Activated CD8-positive, alpha-beta T cell treated with anti-CD3 and anti-CD28 coated beads for 36 hours (primary cell): ENCODE measurements around the gene MCM5. TPM values are rescaled to one million over a fixed set of nuclear protein-coding genes. Genes with fewer than 3 reads are reported as not detected.
A peak's percentile ranks its signal among the peaks of the same experiment; 100 is the strongest.

Experiments used
- ATAC-seq: fragments of 200-7000 bp; cut with Tn5 transposase; one replicate; pipeline ENCODE4 v1.10.0; 2021; ENCODE audit warnings: mild to moderate bottlenecking, moderate library complexity
- CTCF ChIA-PET: fragments of 350-600 bp; sonication (Branson Sonifier 250); formaldehyde crosslinking; loops from one replicate; lab custom pipeline; 2021; ENCODE audit warnings: antibody characterized with exemption; lab: Charles Lee
- POLR2A ChIA-PET: fragments of 350-600 bp; sonication (Branson Sonifier 250); formaldehyde crosslinking; loops from one replicate; lab custom pipeline; 2021; ENCODE audit warnings: antibody characterized with exemption; lab: Charles Lee
- DNase-seq: peaks from one replicate; pipeline ENCODE4 v3.0.0-alpha.2; 2020
- H3K27ac Mint-ChIP-seq: one replicate; pipeline ENCODE4 v1.8.0; 2021; ENCODE audit warnings: mild to moderate bottlenecking, mixed read lengths
- H3K27me3 Mint-ChIP-seq: one replicate; pipeline ENCODE4 v1.8.0; 2021; ENCODE audit warnings: mixed read lengths
- H3K36me3 Mint-ChIP-seq: one replicate; pipeline ENCODE4 v1.8.0; 2021; ENCODE audit warnings: low read depth, mixed read lengths
- H3K4me1 Mint-ChIP-seq: one replicate; pipeline ENCODE4 v1.8.0; 2021; ENCODE audit warnings: low read depth, mixed read lengths
- H3K4me3 Mint-ChIP-seq: one replicate; pipeline ENCODE4 v1.8.0; 2021; ENCODE audit warnings: mild to moderate bottlenecking, moderate library complexity, mixed read lengths
- H3K9me3 Mint-ChIP-seq: one replicate; pipeline ENCODE4 v1.8.0; 2021; ENCODE audit warnings: mixed read lengths
- intact Hi-C: fragments of 100-400 bp; cut with micrococcal nuclease; formaldehyde crosslinking; loops from one replicate; pipeline ENCODE4 v1.10.0; 2022
- total RNA-seq, 2 experiments: library from RNA; stranded (reverse); gene quantifications; one replicate each; pipeline ENCODE4 v1.2.3, GENCODE V29; 2021
- TF ChIP-seq, protein P1 (sequence below): fragments of 200-600 bp; IDR thresholded peaks from one replicate; pipeline ENCODE4 v1.8.0; 2022; ENCODE audit warnings: antibody characterized with exemption, mild to moderate bottlenecking

The MCM5 gene
- total RNA-seq, 2 experiments from 2014 or later: 318 to 319 TPM

DNA sequence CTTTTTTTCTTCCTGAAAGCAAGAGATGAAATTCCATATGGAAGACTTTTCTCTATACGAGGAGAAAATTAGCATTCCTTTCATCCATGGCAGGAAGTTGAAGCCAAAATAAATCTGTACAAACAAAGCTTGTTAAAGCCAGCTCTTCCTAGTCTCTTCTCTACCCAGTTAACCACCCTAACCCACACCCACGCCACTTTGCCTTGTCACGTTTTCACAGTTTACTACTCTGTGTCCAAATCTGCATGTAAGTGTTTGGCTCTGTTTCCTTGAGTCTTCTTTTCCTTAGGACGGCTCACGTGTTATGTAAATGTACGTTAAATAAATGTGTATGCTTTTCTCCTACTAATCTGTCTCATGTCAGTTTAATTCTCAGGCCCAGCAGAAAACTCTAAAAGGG, 26.2 kb upstream of the MCM5 start:
- DNase-seq (no peak), ATAC-seq (no peak)
- intact Hi-C loops: no loop called here
- POLR2A ChIA-PET: interaction anchor here (0.8 to 1.1 kb wide), 2 partner anchors 28 to 29 kb away, joined by 3 read pairs; no protein-coding TSS in a partner anchor
- CTCF ChIA-PET: no interaction called here
- H3K9me3 Mint-ChIP-seq: no peaks in the 10 kb centered on the region
- TF ChIP-seq, protein P1, sequence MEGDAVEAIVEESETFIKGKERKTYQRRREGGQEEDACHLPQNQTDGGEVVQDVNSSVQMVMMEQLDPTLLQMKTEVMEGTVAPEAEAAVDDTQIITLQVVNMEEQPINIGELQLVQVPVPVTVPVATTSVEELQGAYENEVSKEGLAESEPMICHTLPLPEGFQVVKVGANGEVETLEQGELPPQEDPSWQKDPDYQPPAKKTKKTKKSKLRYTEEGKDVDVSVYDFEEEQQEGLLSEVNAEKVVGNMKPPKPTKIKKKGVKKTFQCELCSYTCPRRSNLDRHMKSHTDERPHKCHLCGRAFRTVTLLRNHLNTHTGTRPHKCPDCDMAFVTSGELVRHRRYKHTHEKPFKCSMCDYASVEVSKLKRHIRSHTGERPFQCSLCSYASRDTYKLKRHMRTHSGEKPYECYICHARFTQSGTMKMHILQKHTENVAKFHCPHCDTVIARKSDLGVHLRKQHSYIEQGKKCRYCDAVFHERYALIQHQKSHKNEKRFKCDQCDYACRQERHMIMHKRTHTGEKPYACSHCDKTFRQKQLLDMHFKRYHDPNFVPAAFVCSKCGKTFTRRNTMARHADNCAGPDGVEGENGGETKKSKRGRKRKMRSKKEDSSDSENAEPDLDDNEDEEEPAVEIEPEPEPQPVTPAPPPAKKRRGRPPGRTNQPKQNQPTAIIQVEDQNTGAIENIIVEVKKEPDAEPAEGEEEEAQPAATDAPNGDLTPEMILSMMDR: no peak
- peaks cover 9% of the 10 kb centered on the region for H3K27me3 Mint-ChIP-seq
- H3K4me1 Mint-ChIP-seq: peaks cover 17% of the 10 kb centered on the region
- no peak overlapping the region for H3K27ac Mint-ChIP-seq
- no peaks in the 10 kb centered on the region for H3K36me3 Mint-ChIP-seq
- no peak overlapping the region for H3K4me3 Mint-ChIP-seq

DNA sequence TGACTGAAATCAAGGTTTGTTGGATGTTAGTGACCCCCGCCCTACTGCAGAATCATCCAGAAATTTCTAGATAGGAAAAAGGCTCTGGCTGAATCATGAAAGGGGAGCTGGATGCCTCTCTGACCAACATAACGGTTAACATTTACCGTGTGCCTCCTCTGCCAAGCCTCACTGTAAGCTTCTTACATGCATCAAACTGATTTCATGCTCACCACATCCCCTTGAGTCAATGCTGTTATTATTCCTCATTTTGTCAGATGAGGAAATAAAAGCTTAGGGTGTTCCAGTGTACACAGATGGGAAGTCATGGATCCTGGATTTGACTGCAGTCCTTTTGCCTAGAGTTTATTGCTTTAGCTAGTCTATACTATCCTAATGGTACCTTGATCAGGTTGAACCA, 24.9 kb upstream of the MCM5 start:
- Mint-ChIP-seq H3K4me1 (peaks cover 17% of the 10 kb centered on the region), H3K4me3 (no peak overlapping the region), H3K36me3 (no peaks in the 10 kb centered on the region), H3K27me3 (peaks cover 10% of the 10 kb centered on the region), H3K27ac (no peak overlapping the region), H3K9me3 (no peaks in the 10 kb centered on the region)
- intact Hi-C loops: no loop called here
- ChIA-PET POLR2A (no interaction called here), CTCF (interaction anchor here (1.4 to 1.7 kb wide), 2 partner anchors 24 to 749 kb away, joined by 3 to 8 read pairs; no protein-coding TSS in a partner anchor)
- TF ChIP-seq, protein P1: no peak
- DNase-seq (no peak), ATAC-seq (no peak)

DNA sequence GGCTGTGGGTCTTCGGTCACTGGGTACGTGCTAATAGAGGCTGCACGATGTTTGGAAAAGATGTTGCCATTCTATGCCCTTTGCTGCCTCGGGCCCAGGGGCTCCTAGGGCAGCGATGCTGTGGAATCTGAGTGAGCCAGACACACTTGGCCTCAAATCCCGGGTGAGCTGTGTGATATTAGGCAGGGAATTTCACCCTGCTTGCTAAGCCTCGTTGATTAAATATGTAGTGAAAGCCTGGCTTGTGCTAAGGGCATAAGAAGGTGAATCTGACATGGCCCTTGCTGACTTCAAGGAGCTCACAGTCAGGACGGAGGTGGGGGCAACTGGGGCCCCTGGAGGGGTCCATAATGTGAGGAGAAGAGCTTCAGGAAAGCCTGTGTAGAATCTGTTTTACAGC, 24.4 kb upstream of the MCM5 start:
- intact Hi-C loops: no loop called here
- peaks cover 17% of the 10 kb centered on the region for H3K4me1 Mint-ChIP-seq
- H3K27ac Mint-ChIP-seq: no peak overlapping the region
- no peaks in the 10 kb centered on the region for H3K36me3 Mint-ChIP-seq
- DNase-seq (no peak), ATAC-seq (no peak)
- H3K4me3 Mint-ChIP-seq: no peak overlapping the region
- peaks cover 13% of the 10 kb centered on the region for H3K27me3 Mint-ChIP-seq
- TF ChIP-seq, protein P1: no peak
- POLR2A ChIA-PET: interaction anchor here (1.1 to 1.7 kb wide), 2 partner anchors 26 to 58 kb away, joined by 3 to 4 read pairs; no protein-coding TSS in a partner anchor
- H3K9me3 Mint-ChIP-seq: no peaks in the 10 kb centered on the region
- CTCF ChIA-PET: interaction anchor here (1.0 to 1.7 kb wide), 3 partner anchors 25 to 749 kb away, joined by 3 to 8 read pairs (median 3); no protein-coding TSS in a partner anchor

DNA sequence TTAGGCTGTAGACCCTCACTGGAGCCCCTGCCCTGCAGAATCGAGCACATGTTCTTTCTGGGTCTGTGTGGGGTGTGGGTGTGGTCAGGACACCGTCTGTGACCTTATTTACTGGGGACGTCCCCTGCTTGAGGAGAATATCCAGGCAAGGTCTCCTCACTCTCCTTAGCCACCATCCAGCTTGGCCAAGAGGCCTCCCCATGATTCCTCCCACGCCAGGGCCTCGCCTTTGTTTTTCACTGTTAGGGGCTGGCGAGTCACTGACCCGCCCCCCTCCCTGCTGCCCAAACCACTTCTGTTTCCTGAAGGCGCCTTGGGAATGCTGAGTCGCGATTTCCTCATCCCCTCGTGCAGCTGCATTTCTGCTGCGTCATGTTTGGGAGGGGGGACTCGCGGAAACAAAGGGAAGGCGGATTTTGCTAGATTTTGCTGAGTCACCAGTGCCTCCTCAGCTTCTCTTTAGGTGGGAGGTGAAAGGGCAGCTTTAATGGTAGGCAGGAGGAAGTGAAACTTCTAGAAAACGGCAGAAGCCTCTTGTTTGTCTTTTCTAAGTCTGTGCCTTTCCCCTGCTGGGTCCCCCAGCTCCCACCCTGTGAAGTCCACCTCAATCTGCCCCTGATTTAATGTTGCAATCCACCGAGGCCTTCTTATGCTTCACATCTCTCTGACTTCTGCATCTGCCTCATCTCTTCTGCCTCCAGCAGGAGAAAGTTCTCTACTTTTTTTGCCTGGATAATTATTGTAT, 23.0 kb upstream of the MCM5 start:
- Mint-ChIP-seq H3K27ac (peak overlapping the region; percentile 76), H3K27me3 (peaks cover 16% of the 10 kb centered on the region), H3K36me3 (no peaks in the 10 kb centered on the region), H3K4me1 (peaks cover 21% of the 10 kb centered on the region), H3K4me3 (no peak overlapping the region), H3K9me3 (no peaks in the 10 kb centered on the region)
- DNase-seq: peak; percentile 57
- intact Hi-C loops: no loop called here
- ChIA-PET POLR2A (interaction anchor here (0.6 to 1.7 kb wide), 2 partner anchors 24 to 88 kb away, joined by 3 to 4 read pairs; no protein-coding TSS in a partner anchor), CTCF (interaction anchor here (1.3 kb wide), 1 partner anchor 26 kb away, joined by 4 read pairs; no protein-coding TSS in a partner anchor)
- TF ChIP-seq, protein P1: no peak
- peak; percentile 60 for ATAC-seq

DNA sequence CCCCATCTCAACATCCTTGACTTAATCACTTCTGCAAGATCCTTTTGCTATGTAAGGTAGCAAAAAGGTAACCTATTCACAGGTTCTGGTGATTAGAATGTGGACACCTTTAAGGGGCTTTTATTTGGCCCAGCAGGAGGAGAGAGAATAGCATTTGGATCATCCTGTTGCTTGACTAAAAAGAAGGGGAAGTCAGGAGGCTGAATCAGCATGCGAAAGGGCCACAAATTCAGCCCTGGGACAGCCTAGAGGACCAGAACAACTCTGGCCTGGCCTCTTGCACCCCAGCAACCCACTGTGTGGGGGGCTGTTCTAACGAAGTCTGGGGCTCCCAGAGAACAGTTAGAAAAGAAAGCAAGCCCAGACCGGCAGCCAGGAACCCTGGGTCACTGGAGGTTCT, 22.2 kb upstream of the MCM5 start:
- intact Hi-C loops: no loop called here
- DNase-seq (no peak), ATAC-seq (no peak)
- Mint-ChIP-seq H3K4me1 (peaks cover 17% of the 10 kb centered on the region), H3K27ac (no peak overlapping the region), H3K4me3 (no peak overlapping the region), H3K9me3 (no peaks in the 10 kb centered on the region), H3K27me3 (peaks cover 19% of the 10 kb centered on the region), H3K36me3 (no peaks in the 10 kb centered on the region)
- ChIA-PET CTCF (no interaction called here), POLR2A (interaction anchor here (1.0 kb wide), 1 partner anchor 48 kb away, joined by 3 read pairs; no protein-coding TSS in a partner anchor)
- TF ChIP-seq, protein P1: no peak
